Fibroblast of the aortic adventitia (primary cell): ENCODE measurements around the gene ZNF560. TPM values are rescaled to one million over a fixed set of nuclear protein-coding genes. Genes with fewer than 3 reads are reported as not detected.
A peak's percentile ranks its signal among the peaks of the same experiment; 100 is the strongest.

Source experiments
- DNase-seq: peaks from one replicate; pipeline ENCODE4 v3.0.0-alpha.2; 2010; ENCODE audit warnings: low read depth
- H3K4me3 ChIP-seq: 2 replicates; pipeline ENCODE4 v1.5.1; 2011; ENCODE audit warnings: low read depth, mild to moderate bottlenecking, control low read depth, low read length, moderate library complexity
- CTCF ChIP-seq: IDR thresholded peaks from 2 replicates; pipeline ENCODE4 v1.5.1; 2011; ENCODE audit warnings: mild to moderate bottlenecking, low read length, control low read depth, inconsistent platforms; ENCODE audit not compliant: insufficient read depth
- total RNA-seq: library from RNA; depleted of rRNA; stranded (reverse); fragments of >200 nt; gene quantifications from 2 replicates; pipeline ENCODE4 v1.2.3, GENCODE V29; 2012; ENCODE audit warnings: low replicate concordance

ZNF560 gene
- total RNA-seq, 1 donor = 0.09 TPM

GRCh38 chr19:9528757-9529336 lies 30.4 kb upstream of the ZNF560 start:
- peak; percentile 9 for DNase-seq
- TF ChIP-seq CTCF = no peak
- H3K4me3 ChIP-seq = no peak overlapping the region

- TF ChIP-seq CTCF = no peak
- no peak for DNase-seq
- H3K4me3 ChIP-seq = no peak overlapping the region
Measured at GRCh38 chr19:9523885-9524474, 25.6 kb upstream of the ZNF560 start.

DNA sequence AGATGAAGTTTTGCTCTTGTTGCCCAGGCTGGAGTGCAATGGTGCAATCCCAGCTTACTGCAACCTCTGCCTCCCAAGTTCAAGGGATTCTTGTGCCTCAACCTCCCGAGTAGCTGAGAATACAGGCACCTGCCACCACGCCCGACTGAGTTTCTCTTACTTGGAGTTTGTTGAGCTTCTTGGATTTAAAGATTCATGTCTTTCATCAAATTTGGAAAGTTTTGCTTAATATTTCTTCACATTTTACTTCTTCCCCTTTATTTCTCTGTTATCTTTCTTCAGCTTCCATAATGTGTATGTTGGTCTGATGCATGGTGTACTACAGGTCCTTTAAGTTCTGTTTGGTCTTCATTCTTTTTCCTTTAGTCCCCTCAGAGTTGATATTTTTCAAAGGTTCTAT lies 8.9 kb upstream of the ZNF560 start:
- no peak for TF ChIP-seq CTCF

GRCh38 chr19:9500796-9501195 lies 2.4 kb upstream of the ZNF560 start:
- DNase-seq = no peak
- TF ChIP-seq CTCF = no peak
- H3K4me3 ChIP-seq = no peak overlapping the region

More for the DNA sequence above, 8.9 kb upstream of the ZNF560 start:
- H3K4me3 ChIP-seq = no peak overlapping the region
- no peak for DNase-seq

DNA sequence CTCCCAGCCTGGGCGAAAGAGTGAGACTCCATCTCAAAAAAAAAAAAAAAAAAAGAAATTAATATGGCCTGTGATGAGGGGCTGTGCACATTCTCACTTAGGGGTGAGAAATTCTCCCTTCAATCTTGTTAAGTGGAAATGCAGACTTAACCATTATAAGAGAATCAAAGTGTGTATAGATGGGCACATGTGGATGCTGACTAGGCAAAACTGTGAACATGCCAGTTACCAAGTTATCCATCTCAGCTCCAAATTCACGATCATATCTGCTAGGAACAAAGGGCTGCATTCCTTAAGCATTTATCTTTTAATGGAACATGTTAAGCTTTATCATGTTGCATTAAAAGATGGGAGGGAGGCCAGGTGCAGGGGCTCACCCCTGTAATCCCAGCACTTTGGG lies 4.3 kb downstream of the ZNF560 start:
- no peak for TF ChIP-seq CTCF
- H3K4me3 ChIP-seq = no peak overlapping the region
- no peak for DNase-seq

- TF ChIP-seq CTCF = no peak
- no peak for DNase-seq
- no peak overlapping the region for H3K4me3 ChIP-seq
Measured at GRCh38 chr19:9487016-9487415, 11.4 kb downstream of the ZNF560 start.

- H3K4me3 ChIP-seq = no peak overlapping the region
- no peak for DNase-seq
- no peak for TF ChIP-seq CTCF
Measured at GRCh38 chr19:9485140-9485539, 13.3 kb downstream of the ZNF560 start.
